GM12892 (cell line): ENCODE measurements around the gene MCC.

Experiments used
- POLR2A ChIP-seq: IDR thresholded peaks from 2 replicates; pipeline ENCODE4 v1.6.1; 2011; ENCODE audit warnings: low read depth, low read length, control low read depth
- TAF1 ChIP-seq: IDR thresholded peaks from 2 replicates; pipeline ENCODE4 v1.6.1; 2011; ENCODE audit warnings: low read depth, mild to moderate bottlenecking, control low read depth, low read length, borderline replicate concordance

DNA sequence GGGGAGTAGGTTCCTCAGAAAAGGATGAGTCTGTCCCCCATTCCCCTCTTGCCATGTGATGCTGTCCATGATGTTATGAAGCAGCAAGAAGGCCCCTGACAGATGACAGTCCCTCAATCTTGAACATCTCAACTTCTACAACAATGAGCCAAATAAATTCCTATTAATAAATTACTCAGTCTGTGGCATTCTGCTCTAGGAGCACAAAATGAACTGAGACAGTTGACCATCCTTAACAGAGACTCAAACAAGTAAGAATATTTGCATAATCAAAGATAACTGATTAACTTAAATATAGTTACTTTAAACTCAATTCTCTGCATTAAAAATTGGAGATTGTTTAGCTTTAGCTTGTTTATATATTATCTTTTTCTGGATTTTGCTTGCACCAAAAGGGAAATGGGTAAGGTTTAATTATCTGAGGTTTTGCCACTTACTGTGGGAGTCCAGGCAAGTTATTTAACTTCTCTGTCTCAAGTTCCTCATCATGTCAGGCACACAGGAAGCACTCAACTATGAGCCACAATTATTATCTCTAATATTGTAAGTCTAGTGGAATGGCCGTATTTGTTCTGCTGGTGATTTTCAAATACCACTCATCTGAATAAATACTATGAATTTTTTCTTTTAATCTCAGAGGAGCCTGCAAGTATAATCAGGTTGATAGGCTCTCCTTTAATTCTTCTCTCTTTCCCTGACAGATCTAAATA, 216.4 kb downstream of the MCC start:
- no peak for TF ChIP-seq TAF1
- no peak for TF ChIP-seq POLR2A
